Activated CD4-positive, alpha-beta T cell treated with anti-CD3 and anti-CD28 coated beads for 24 hours (primary cell): ENCODE results near the gene ARMH4.

ENCODE experiments used
- DNase-seq, 2 donors: peaks; one replicate each; pipeline ENCODE4 v3.0.0-alpha.2; 2020; ENCODE audit warnings: low read depth in 2 of 2

ARMH4 gene

DNA sequence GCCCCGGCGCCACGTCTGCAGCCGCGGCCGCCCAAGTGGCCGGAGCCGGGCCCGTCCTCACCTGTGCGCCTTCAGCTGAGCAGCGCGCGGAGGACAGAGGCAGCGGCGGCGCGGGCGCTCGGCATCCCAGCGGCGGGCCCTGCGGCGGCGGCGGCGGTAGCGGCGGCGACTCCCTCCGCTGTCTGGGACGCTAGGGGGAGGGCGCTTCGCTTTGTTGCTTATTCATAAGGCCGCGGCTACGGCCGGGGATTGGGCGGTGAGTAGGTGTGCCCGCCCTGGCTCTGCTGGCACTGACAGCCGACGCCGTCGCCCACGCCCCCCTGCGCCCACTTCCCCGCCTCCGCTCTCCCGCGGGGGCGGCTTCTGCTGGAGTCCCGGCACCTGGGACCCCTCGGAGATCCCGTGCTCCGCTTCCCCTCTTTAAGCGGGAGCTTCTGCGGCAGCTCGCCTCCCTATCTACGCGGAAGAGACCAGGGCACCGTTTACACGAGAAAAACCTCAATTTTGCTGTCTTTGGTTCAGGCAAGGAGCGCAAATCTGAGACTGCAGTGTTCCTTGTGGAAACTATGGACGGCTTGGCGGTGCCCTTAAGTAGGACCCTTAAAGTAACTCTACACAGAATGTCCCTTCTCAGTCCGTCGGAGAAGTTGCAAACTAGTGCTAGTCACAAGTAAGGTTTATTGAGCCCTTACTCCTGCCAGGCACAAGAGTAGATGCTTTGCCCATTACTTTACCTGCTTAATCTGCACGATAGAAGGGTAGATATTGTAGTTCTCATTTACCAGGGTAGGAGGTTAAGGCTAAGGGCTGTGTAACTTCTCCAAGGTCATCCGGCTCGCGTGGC lies at the start of gene ARMH4:
Gene ARMH4 (minus strand): TSS at position 200 of the 844 bp plus-strand sequence. CDS start 12,855 bp downstream, outside the sequence.
- DNase-seq: peak in 1 of 2 donors; percentile 54

DNA sequence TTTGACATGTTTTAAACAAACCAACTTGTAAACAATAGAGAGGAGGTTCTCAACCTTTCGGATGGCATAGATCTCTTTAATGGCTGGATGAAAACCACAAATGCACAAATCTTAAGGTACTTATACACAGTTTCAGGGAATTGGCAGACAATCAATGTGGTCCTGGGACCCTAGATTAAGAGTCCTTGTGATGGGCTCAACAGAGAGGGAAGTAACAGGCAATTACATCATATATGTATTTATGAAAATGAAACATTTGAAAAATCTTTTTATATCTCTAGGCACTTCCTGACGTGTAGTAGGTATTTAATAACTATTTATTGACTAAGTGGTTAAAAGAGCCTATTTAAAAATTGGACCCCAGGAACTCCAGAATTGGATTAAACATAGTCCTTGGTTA lies 48.8 kb upstream of the ARMH4 start:
- no peak for DNase-seq

GRCh38 chr14:58200480-58200841 lies 48.4 kb upstream of the ARMH4 start:
- DNase-seq: no peak

GRCh38 chr14:58199726-58200479 lies 47.9 kb upstream of the ARMH4 start, which contains the start of gene ACTR10:
Gene ACTR10, plus strand, starts transcription at chr14:58200149. Its CDS starts 69 bp downstream, at chr14:58200218.
- DNase-seq: peak; percentile 80

- no peak for DNase-seq
Measured at GRCh38 chr14:58198086-58198485, 46.1 kb upstream of the ARMH4 start.

DNA sequence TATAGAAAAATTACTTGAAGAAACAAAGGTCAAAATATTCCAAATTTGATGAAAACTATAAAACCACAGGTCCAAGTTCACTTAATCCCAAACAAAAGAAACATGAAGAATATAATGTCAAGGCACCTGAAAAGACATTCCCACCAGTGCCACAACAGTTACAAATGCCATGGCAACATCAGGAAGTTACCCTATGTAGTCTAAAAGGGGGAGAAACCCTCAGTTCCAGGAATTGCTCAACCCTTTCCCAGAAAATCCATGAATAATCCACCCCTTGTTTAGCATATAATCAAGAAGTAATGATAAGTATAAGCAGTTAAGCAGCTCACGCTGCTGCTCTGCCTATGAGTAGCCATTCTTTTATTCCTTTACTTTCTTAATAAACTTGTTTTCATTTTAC lies 44.2 kb upstream of the ARMH4 start:
- no peak for DNase-seq

DNA sequence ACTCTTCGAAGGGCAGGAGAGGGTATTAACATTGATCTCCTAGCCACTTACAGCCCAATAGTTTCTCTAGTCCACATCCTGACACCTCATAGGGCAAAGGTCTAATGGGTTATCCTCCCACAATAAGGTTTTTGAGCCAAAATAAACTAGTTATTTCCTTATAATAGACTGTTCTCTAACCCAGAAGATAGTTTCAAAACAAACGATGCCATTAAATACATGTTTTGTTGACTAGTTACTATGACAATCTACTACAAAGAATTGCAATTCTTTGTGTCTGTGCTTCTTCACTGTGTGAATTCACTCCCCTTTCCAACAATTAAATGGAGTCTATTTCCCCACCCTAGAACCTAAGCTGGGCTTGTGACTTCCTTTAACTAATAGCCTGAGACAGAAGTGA lies 41.5 kb upstream of the ARMH4 start:
- DNase-seq: no peak

- no peak for DNase-seq
Measured at GRCh38 chr14:58191763-58192601, 40.0 kb upstream of the ARMH4 start.

DNA sequence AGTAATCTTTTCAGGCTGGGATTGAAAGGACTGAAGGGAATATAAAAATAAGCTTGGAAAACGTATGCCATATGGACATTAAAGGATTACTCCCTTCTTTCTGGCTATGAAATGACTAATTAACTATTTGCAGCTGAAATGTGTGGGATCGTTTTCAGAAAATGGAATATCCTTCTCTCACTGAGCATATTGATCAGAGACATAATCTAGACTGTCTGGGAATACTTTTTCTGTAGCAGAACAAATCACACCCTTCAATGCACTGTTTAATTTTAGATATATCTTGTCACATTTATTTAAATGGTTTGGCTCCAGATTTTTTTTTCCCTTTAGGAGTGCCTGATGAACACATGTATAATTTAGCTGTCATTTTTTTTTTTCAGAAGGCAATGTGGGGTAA lies 37.2 kb upstream of the ARMH4 start:
- no peak for DNase-seq

DNA sequence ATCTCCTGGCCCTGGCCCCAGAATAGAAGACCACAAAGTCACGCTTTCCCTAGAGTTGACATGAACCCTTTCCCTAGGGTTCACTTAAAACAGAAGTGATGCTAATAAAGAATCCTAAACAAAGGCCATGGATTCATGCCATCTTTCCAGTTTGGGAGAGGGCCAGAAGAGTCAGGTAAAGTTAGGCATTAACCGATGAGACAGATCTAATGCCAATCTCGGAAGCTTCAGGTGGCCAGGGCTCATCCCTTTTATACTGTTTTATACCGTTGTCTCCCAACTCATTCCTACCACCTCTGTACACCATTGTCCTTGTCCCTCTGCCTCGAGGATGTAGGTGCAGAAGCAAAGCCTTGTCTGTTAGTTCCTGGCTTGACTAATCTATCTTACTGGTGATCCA lies 25.1 kb upstream of the ARMH4 start:
- no peak for DNase-seq

DNA sequence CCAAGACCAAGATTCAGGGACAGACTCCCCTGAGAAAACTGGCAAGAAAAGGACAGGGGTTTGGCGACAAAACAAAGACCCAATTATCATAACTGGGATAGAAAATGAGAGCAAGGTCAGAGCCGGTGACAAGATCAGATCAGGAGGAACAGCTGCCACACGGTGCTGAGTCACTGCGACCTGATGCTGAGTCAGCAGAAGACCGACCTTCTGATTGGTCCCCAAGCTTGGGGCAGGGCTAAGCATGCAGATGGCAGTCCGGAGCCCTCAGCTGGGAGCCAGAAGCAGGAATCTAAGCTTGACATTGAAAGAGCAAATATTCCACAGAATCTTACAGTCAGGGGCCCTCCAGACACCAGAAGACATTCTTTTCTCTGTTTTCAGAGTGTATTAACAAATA lies 19.1 kb upstream of the ARMH4 start:
- DNase-seq: no peak

- DNase-seq: no peak
Measured at GRCh38 chr14:58167891-58168290, 15.9 kb upstream of the ARMH4 start.

GRCh38 chr14:58167057-58167456 lies 15.0 kb upstream of the ARMH4 start:
- no peak for DNase-seq

DNA sequence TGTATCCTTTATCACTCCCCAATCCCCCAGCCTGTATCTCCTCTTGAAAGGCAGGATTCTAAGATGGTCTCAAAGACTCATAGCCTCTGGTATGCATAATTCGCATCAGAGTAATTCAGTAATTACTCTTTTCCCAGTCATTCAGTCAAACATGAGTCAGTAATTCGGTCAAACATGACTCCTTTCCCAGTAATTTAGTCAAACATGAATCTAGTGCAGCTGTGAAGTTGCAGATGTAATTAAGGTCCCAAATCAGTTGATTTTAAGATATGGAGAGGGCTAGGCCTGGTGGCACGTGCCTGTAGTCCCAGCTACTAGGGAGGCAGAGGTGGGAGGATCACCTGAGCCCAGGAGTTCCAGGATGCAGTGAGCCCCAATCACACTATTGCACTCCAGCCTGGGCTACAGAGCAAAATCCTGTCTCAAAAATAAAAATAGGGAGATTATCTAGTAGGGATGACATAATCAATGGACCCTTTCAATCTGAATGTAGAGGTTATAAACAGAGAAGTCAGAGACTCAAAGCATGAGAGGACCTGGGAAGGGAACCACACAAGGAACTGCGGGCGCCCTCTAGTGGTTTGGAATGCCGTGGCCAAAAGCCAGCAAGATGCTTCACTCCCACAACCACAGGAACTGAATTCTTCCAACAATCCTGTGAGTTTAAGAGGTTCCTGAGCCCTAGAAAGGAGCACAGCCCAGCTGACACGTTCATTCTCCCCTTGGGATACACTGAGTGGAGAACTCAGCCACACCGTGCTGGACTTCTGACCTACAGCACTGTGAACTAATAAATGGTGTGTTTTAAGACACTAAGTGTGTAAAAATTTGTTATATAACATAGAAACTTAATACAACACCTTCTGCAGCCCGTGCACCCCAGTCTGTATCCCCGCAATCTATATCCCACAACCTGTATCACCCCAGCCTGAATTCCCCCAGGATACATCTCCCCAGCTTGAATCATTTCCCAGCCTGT lies 14.3 kb upstream of the ARMH4 start:
- DNase-seq: peak; percentile 67 to 73

DNA sequence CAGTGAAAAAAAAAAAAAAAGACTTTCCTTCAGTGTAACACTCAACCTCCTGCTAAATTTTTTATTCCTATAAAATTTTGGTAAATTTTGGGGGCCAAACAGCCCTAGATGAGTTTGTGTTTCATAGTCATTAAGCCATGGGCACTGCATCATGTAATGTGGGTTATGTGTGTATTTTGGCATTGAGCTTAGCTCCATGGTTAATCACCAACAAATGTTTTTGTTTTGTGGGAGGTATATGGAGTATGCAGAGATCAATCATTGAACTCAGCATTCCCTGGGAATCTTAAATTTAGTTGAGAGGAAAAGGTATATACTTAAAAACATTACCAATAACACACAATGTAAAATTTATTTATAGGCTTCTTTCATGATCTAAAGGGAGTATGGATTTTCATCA lies 8.5 kb upstream of the ARMH4 start:
- no peak for DNase-seq

DNA sequence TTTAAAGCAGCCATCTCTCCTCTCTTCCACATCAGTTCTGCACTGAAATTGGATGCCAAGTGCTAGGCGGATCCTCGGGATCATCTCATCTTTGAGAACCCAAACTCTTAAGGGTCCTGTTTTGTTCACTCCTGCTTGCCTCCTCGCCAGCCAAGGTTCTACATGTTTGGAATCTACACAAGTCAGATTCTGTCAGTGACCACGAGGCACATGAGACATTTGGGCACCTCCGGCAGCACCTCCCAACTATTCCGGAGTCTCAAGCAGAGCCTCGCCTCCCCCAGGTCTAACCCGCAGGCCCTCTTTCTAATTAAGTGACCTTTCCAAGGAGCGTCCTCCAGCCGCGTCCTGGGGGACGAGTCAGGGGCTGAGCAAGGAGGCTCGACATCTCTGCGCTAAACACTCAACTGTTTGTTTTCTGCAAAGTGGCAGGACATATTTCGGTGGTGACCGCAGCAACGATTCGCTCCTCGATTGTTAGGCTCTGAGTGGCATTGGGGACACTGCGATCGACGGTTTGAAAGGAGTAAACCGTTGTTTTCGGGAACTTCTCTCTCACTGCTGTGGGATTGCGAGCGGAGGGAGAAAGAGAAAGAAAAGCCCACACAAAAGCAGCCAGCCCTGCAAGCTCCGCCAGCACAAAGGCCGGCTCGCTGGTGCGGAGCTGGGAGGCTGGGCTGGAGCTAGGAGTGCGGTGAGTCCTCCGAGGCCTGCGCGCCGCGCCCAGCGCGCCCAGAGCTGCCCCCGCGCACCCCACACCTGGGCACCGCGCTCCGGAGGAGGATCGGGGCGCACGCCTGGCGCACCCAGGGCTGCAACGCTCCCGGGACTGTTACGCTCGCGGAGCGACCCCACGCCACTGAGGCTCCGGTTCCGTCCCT lies 640 bp downstream of the ARMH4 start:
- no peak for DNase-seq

GRCh38 chr14:58150243-58150805 lies 1.7 kb downstream of the ARMH4 start:
- no peak for DNase-seq

- DNase-seq: no peak
Measured at GRCh38 chr14:58149196-58149595, 2.8 kb downstream of the ARMH4 start.

- no peak for DNase-seq
Measured at GRCh38 chr14:58146399-58146798, 5.6 kb downstream of the ARMH4 start.

GRCh38 chr14:58145936-58146335 lies 6.1 kb downstream of the ARMH4 start:
- no peak for DNase-seq
